SU-DHL-6 (cell line): ENCODE measurements around the gene DUSP16.

Experiments
- H2AFZ ChIP-seq: fragments of 200-600 bp; sonication (generic); 2 replicates; pipeline ENCODE4 v1.6.1; 2014; ENCODE audit warnings: low read depth, mild to moderate bottlenecking, moderate library complexity, mixed read lengths, antibody characterized with exemption, low read length; ENCODE audit not compliant: severe bottlenecking
- H3F3A ChIP-seq: fragments of 200-600 bp; shearing (Covaris generic); 2 replicates; pipeline ENCODE4 v1.6.0; 2016; ENCODE audit warnings: antibody characterized with exemption, mild to moderate bottlenecking; ENCODE audit not compliant: insufficient read depth
- H3K27ac ChIP-seq: fragments of 200-600 bp; sonication (generic); 2 replicates; pipeline ENCODE4 v1.5.1; 2016; ENCODE audit warnings: low read depth, mild to moderate bottlenecking, low read length, moderate library complexity, mixed read lengths
- H3K27me3 ChIP-seq: fragments of 200-600 bp; sonication (generic), shearing (Covaris generic); 2 replicates; pipeline ENCODE4 v1.6.0; 2014; ENCODE audit warnings: mild to moderate bottlenecking, low read length
- H3K36me3 ChIP-seq: fragments of 200-600 bp; sonication (generic); 2 replicates; pipeline ENCODE4 v1.6.1; 2014; ENCODE audit warnings: mild to moderate bottlenecking, low read length, mixed read lengths
- H3K4me2 ChIP-seq: fragments of 300-600, 200-600 bp; shearing (Covaris generic), sonication (generic); 2 replicates; pipeline ENCODE4 v1.6.0; 2014; ENCODE audit warnings: low read length, low read depth, mild to moderate bottlenecking; ENCODE audit not compliant: poor library complexity, severe bottlenecking
- H3K4me3 ChIP-seq: fragments of 200-600 bp; sonication (generic); 2 replicates; pipeline ENCODE4 v1.5.1; 2014; ENCODE audit warnings: antibody characterized with exemption, low read length, mild to moderate bottlenecking, mixed read lengths; ENCODE audit not compliant: insufficient read depth, poor library complexity, severe bottlenecking
- H3K79me2 ChIP-seq: fragments of 200-600 bp; sonication (generic); 2 replicates; pipeline ENCODE4 v1.6.1; 2014; ENCODE audit warnings: mild to moderate bottlenecking, low read length, moderate library complexity; ENCODE audit not compliant: insufficient read depth
- H3K9ac ChIP-seq: fragments of 200-600 bp; sonication (generic); 2 replicates; pipeline ENCODE4 v1.7.0; 2014; ENCODE audit warnings: mild to moderate bottlenecking, low read length
- H3K9me2 ChIP-seq: fragments of 200-600 bp; sonication (generic); replicated peaks from 2 replicates; pipeline ENCODE4 v1.6.1; 2014; ENCODE audit warnings: low read length; ENCODE audit not compliant: insufficient read depth
- H3K9me3 ChIP-seq: fragments of 200-600 bp; sonication (generic); 2 replicates; pipeline ENCODE4 v1.6.1; 2014; ENCODE audit warnings: low read length, mixed read lengths; ENCODE audit not compliant: insufficient read depth
- H4K20me1 ChIP-seq: fragments of 200-600 bp; sonication (generic); 2 replicates; pipeline ENCODE4 v1.6.1; 2014; ENCODE audit warnings: low read depth, mild to moderate bottlenecking, antibody characterized with exemption, low read length, moderate library complexity, mixed read lengths
- CTCF ChIP-seq: fragments of 200-600 bp; sonication (generic); IDR thresholded peaks from one replicate; pipeline ENCODE4 v1.5.1; 2017; ENCODE audit warnings: antibody characterized with exemption, mild to moderate bottlenecking, low read length, moderate library complexity; ENCODE audit not compliant: insufficient read depth, poor library complexity, severe bottlenecking
- EZH2phosphoT487 ChIP-seq: fragments of 200-600 bp; sonication (generic), shearing (Covaris generic); conservative IDR thresholded peaks from 2 replicates; pipeline ENCODE4 v1.6.1; 2018; ENCODE audit warnings: mild to moderate bottlenecking, antibody characterized with exemption, low read length, moderate library complexity, mixed read lengths

The DUSP16 gene

GRCh38 chr12:12447236-12447635, 115.4 kb downstream of the DUSP16 start:
- Histone ChIP-seq H3K79me2 (no peaks in the 10 kb centered on the region), H3K9me2 (no peaks in the 10 kb centered on the region), H3K9ac (no peak overlapping the region), H3K4me3 (no peak overlapping the region), H2AFZ (no peak overlapping the region), H3K4me2 (no peak overlapping the region), H3K9me3 (no peaks in the 10 kb centered on the region), H3K36me3 (no peaks in the 10 kb centered on the region), H4K20me1 (no peaks in the 10 kb centered on the region), H3K27me3 (no peaks in the 10 kb centered on the region), H3K27ac (no peak overlapping the region), H3F3A (no peaks in the 10 kb centered on the region)
- TF ChIP-seq EZH2phosphoT487 (no peak), CTCF (no peak)

GRCh38 chr12:12446786-12447185, 115.9 kb downstream of the DUSP16 start:
- H3K9ac ChIP-seq, result no peak overlapping the region
- no peak overlapping the region for H3K27ac ChIP-seq
- no peaks in the 10 kb centered on the region for H3F3A ChIP-seq

GRCh38 chr12:12445882-12446181, 116.8 kb downstream of the DUSP16 start:
- Histone ChIP-seq H3K79me2 (no peaks in the 10 kb centered on the region), H3K27me3 (no peaks in the 10 kb centered on the region), H4K20me1 (no peaks in the 10 kb centered on the region), H3K9ac (no peak overlapping the region), H3K36me3 (no peaks in the 10 kb centered on the region), H3K9me3 (no peaks in the 10 kb centered on the region), H3K4me3 (no peak overlapping the region), H2AFZ (no peak overlapping the region), H3F3A (no peaks in the 10 kb centered on the region), H3K9me2 (no peaks in the 10 kb centered on the region), H3K4me2 (no peak overlapping the region), H3K27ac (no peak overlapping the region)
- TF ChIP-seq EZH2phosphoT487 (no peak), CTCF (no peak)

More at GRCh38 chr12:12446786-12447185, 115.9 kb downstream of the DUSP16 start:
- TF ChIP-seq EZH2phosphoT487, result no peak
- no peak for TF ChIP-seq CTCF
- H4K20me1 ChIP-seq, result no peaks in the 10 kb centered on the region
- H3K4me3 ChIP-seq, result no peak overlapping the region
- no peaks in the 10 kb centered on the region for H3K9me2 ChIP-seq
- H3K79me2 ChIP-seq, result no peaks in the 10 kb centered on the region
- no peaks in the 10 kb centered on the region for H3K27me3 ChIP-seq
- H3K36me3 ChIP-seq, result no peaks in the 10 kb centered on the region
- H2AFZ ChIP-seq, result no peak overlapping the region
- H3K9me3 ChIP-seq, result no peaks in the 10 kb centered on the region
- H3K4me2 ChIP-seq, result no peak overlapping the region
